Left hindlimb (tissue), 1 donor: ENCODE data around the gene HES5.
"Not testable (repeated sequence)": the region's sequence is repeated elsewhere in the genome, so short reads cannot be mapped to it uniquely, and the experiment has no call there.

Experiments used
- DNase-seq: peaks from one replicate; pipeline ENCODE4 v3.0.0-alpha.2; 2018

The HES5 gene, protein sequence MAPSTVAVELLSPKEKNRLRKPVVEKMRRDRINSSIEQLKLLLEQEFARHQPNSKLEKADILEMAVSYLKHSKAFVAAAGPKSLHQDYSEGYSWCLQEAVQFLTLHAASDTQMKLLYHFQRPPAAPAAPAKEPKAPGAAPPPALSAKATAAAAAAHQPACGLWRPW

DNA sequence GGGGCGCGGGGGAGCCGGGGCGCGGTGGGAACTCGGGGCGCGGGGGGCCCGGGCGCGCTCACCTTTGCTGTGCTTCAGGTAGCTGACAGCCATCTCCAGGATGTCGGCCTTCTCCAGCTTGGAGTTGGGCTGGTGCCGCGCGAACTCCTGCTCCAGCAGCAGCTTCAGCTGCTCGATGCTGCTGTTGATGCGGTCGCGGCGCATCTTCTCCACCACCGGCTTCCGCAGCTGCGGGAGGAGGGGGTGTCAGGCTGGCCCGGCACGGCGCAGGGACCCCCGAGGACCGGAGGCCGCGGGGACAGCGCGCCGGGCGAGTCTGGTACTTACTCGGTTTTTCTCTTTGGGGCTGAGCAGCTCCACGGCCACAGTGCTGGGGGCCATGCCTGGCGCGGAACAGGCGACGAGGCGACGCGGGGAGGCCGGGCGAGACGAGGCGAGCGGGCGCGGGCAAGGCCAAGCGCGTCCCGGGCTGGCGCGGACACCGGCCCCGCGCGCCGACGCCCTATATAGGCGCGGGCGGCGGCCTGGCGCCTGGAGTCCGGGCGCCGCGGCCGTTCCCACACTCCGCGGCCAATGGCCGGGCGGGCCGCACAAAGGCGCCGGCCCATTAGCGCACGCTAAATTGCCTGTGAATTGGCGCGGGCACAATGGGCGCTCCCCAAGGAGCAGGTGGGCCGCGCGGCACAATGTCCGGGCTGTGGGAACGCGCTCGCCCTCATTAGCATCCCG lies at the start of gene HES5:
HES5 (minus strand) TSS at position 480 of the 729 bp plus-strand sequence; CDS start at position 381, 99 bp downstream.
- no peak for DNase-seq

- no peak for DNase-seq
These were observed 48.7 kb upstream of the HES5 start for GRCh38 chr1:2578758-2579118.

GRCh38 chr1:2577565-2578075 lies 47.6 kb upstream of the HES5 start:
- DNase-seq: not testable (repeated sequence)

DNA sequence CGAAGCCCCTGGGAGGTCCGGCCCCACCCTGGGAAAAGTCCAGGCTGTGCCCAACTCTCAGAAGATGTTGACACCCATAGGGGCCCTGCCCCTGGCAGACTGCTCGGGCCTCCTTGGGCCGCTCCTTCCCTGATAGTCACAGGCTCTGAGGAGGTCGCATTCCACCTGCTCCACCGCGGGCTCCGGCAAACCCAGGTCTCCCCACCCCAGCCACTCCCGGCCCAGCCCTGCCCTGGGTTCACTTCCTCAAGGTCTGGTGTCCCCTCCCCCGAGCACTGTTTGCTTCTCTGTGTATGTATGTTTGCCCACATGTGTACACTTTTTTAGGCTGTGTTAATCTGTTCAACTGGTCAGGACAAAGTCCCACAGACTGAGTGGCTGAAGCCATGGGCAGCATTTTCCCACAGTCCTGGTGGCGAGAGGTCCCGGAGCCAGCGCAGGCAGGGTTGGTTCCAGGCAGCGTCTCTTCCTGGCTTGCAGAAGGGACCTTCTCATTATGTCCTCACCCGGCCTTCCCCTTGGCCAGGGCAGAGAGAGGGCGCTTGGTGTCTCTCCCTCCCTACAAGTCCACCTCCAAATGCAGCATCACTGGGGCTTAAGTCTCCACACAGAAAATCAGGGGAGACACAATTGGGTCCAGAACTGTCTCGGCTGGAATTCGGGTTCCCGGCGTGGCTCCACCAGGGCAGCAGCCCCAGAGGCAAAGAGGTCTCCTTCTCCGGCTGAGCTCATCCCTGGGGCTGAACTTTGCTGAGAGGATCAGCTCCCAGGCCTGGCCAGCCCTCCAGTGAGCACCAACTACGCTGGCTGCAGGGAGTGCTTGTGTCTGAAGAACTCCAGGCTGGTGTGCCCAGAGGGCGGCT lies 46.0 kb upstream of the HES5 start:
- DNase-seq: no peak

DNA sequence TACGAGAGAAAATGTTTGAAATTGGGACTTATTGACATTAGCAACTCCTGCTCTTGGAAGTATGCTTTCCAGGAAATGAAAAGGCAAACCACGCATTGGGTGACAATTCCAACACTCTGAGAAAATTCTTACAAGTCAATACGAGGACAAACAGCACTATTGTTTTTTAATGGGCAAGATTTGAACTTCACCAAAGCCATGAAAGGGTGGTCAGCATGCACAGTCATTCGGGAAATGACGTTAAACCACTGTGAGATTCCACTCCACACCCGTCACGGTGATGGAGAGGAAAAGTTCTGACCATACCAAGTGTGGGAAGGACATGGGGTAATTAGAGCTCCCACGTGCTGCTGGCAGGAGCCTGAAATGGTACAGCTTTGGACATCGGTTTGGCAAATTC lies 44.3 kb upstream of the HES5 start:
- no peak for DNase-seq

GRCh38 chr1:2573250-2573920 lies 43.3 kb upstream of the HES5 start:
- DNase-seq: no peak

DNA sequence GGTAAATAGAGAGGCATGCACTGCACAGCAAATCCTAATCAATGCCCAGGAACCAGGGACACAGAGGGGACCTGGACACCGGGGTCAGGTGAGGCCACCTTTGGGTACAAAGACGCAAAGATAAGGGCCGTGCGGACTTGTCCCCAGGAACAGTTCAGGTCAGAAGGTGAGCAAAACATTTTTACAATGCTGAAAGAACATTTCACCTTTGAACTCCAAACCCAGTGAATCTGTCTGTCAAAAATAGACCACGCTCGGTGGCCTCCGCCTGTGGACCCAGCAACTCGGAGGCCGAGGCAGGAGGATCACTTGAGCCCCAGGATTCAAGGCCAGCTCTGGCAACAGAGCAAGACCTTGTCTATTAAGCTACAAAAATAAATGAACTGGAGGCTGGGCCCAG lies 41.3 kb upstream of the HES5 start:
- no peak for DNase-seq

DNA sequence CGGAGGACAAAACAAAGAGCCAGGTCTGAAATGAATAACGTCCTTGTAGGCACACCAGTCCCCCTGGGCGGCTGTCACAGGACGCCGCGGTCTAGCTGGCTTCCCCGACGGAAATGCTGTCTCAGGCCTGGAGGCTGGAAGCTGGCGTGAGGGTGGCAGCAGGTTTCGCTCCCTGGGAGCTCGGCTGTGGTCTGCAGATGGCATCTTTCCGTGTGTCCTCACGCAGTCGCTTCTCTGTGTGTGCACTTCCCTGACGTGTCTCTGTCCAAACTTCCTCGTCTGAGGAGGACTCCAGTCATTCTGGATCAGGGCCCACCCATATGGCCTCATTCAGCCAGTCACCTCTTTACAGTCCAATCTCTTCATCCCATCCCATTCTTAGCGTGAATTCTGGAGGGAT lies 40.3 kb upstream of the HES5 start:
- no peak for DNase-seq

DNA sequence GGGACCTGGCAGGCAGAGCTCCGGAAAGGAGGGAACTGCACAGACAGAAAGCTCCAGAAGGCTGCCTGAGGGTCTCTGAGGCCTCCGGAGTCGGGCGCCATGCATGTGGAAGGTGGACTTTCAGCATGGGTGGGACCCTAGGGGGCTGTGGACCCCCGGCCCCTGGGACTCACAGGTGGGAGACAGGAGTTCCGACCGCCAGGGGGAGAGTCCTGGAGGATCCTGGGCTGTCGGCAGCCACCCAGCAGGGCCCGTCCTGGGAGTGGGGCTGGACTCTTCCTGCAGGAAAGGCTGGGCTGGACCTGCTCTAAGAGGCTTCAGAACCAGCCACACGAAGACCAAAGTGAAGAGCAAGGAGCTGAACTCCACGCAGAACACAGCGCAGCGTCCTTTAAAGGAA lies 39.6 kb upstream of the HES5 start:
- not testable (repeated sequence) for DNase-seq

DNA sequence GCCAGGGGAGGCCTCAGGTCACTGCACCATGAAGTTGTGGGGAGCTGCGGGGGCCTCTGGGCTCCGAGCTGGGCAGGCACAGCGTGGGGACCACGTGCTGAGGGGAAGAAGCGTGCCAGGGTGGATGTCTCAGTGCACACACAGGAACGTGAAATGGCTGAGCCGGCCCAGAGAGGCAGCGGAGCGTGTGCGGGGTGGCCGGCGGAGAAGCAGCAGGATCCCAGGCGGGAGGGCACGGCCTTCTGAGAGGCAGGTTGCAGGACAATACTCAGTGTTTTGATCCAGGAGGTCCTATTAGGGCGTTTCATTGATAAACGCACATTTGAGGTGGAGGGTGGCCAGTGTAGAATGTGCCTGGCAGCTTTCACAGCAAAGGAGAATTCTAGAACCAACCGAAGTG lies 39.0 kb upstream of the HES5 start:
- DNase-seq: no peak

GRCh38 chr1:2568187-2568816 lies 38.2 kb upstream of the HES5 start:
- DNase-seq: not testable (repeated sequence)

GRCh38 chr1:2567083-2567679 lies 37.1 kb upstream of the HES5 start:
- DNase-seq: no peak

DNA sequence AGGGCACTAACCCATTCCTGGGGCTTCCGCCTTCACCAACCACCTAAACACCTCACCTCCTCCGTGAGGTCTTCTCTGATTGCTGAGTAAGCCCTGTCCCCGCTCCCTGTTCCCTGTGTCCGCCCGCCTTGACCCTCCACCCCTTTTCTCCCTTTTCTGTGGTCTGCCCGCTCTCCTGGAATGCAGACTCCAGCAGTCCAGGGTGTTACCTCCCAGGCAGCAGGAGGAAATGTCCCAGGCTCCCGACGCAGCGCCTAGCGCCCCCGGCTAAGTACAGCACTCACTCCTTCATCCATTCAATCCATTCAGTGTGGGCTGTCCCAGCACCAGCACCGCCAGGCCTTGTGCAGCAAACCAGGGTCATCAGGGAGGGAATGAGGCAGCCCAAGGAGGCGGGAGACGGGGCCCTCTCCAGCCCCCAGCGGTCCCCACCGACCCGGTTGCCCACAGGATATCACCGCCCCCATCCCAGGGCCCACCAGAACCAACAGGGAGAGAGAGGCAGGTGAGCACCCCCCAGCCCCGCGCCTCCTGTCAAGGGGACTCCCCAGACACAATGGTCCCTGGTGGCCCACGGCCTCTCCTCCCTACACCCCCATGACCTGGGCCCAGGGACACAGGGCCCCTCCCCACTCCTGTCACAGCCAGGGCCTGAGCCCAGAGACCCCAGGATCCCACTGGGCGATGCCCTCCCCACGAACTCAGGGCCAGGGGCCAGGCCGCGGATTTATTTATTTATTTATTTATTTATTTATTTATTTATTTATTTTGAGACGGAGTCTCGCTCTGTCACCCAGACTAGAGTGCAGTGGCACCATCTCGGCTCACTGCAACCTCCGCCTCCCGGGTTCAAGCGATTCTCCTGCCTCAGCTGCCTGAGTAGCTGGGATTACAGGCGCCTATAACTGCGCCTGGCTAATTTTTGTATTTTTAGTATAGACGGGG lies 36.3 kb upstream of the HES5 start:
- no peak for DNase-seq

DNA sequence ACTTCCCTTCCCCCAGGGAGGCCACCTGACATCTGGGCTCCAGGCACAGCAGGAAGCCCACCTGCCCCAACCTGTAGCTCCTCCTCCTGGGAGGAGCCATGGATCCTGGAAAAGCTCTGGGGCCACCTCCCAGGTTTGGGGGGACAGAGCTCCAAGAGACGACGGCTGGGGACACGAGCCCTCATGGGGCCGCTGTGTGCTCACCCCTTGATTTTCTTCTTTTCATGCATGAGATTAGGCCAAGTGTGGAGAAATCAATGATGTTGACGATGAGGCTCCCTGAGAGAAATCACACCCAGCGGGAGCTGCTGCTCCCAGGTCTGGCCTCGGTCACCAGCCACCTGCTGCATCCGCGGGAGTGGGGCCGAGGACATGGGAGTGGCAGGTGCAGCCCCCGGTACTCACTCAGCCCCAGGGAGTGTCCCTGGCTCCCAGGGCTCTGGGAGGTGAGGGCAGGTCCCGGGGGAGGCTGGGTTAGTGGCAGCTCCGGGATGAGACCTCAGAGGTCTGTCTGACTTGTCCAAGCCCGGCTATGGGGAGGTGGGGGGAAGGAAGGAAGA lies 34.8 kb upstream of the HES5 start:
- DNase-seq: no peak

DNA sequence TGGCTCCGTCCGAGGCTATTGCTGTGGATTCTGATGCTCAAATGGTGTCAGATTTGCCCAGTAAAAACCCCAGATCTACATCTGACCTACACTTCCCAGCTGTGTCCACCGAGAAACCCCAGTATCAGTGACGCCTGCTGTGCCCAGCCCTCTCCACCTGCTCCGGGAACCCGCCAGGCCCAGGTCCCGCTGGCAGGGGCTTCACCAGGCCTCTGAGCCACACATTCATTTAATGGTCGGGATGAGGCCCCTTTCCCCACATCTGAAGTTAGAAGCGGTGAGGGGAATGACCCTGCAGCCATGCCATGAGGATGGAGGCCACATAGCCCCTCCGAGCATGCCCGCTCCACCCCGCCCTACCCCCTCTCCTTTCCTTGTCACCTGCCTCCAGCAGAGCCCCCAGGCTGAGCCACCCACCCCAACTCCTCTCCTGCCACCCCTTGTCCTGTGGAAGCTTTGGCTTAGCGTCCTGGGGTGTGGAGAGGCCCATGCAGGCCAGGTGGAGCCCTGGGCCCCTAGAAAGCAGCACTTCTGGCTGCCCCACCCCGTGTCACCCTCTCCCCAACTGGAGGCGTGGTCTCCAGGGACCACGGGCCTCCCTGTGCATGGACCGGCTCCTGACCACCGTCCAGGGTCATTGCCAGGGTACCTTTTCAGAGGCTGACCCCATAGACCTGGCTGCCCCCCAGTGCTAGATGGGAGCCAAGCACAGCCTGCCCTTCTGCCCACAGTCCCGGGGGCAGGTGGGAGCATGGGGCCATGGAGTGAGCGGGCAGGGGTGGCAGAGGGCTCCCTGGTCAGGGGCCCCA lies 34.1 kb upstream of the HES5 start:
- no peak for DNase-seq

GRCh38 chr1:2563205-2563604 lies 33.1 kb upstream of the HES5 start:
- no peak for DNase-seq

- no peak for DNase-seq
These were observed 32.1 kb upstream of the HES5 start for GRCh38 chr1:2561898-2562895.

- DNase-seq: no peak
These were observed 31.4 kb upstream of the HES5 start for GRCh38 chr1:2561446-2561845.
